Measurements from ENCODE around the gene TMEM240.

The TMEM240 gene

GRCh38 chr1:1547476-1547875 is 7.1 kb upstream of the TMEM240 start:
- H3K4me3 ChIP-seq (IDR thresholded peaks at IDR 0.05; ENCODE audit: insufficient read depth, low read depth, low read length): no peak overlapping the region
- no peaks in the 10 kb centered on the region for H3K4me1 ChIP-seq (ENCODE audit: low read depth, poor library complexity, severe bottlenecking)
- H2AFZ ChIP-seq (ENCODE audit: low read depth): no peak overlapping the region
- 0 out of 2 replicates have a peak, but pooled peaks cover 2% of the 10 kb centered on the region for H4K20me1 ChIP-seq (ENCODE audit: insufficient read depth)
- no peak overlapping the region for H3K9ac ChIP-seq
- H3K36me3 ChIP-seq (ENCODE audit: insufficient read depth): no peaks in the 10 kb centered on the region
- H3K4me2 ChIP-seq: no peak overlapping the region
- H3K79me2 ChIP-seq (ENCODE audit: insufficient read depth, low read depth): peaks cover 12% of the 10 kb centered on the region; the same call in 1 of the 2 replicates
- no peak overlapping the region for H3K27ac ChIP-seq
- TF ChIP-seq CTCF (conservative IDR thresholded peaks at IDR 0.05; ENCODE audit: low read depth, low read length): no peak
- no peaks in the 10 kb centered on the region for H3K27me3 ChIP-seq (ENCODE audit: insufficient read depth, low read depth)

- Histone ChIP-seq H3K4me3 (IDR thresholded peaks at IDR 0.05; ENCODE audit: insufficient read depth, low read depth, low read length) (no peak overlapping the region), H3K36me3 (ENCODE audit: insufficient read depth) (no peaks in the 10 kb centered on the region), H3K27ac (no peak overlapping the region), H3K4me1 (ENCODE audit: low read depth, poor library complexity, severe bottlenecking) (no peaks in the 10 kb centered on the region), H3K27me3 (ENCODE audit: insufficient read depth, low read depth) (no peaks in the 10 kb centered on the region), H4K20me1 (ENCODE audit: insufficient read depth) (no peaks in the 10 kb centered on the region), H3K4me2 (no peak overlapping the region), H3K79me2 (ENCODE audit: insufficient read depth, low read depth) (peaks cover 12% of the 10 kb centered on the region; the same call in 1 of the 2 replicates), H3K9ac (no peak overlapping the region), H2AFZ (ENCODE audit: low read depth) (no peak overlapping the region)
- TF ChIP-seq CTCF (conservative IDR thresholded peaks at IDR 0.05; ENCODE audit: low read depth, low read length): no peak
Measured at GRCh38 chr1:1547011-1547410, 6.6 kb upstream of the TMEM240 start.

- H3K36me3 ChIP-seq (ENCODE audit: insufficient read depth): no peaks in the 10 kb centered on the region
- H2AFZ ChIP-seq (ENCODE audit: low read depth): no peak overlapping the region
- no peak overlapping the region for H3K4me2 ChIP-seq
- no peak overlapping the region for H3K9ac ChIP-seq
- no peaks in the 10 kb centered on the region for H3K4me1 ChIP-seq (ENCODE audit: low read depth, poor library complexity, severe bottlenecking)
- 0 out of 2 replicates have a peak, but pooled peaks cover 7% of the 10 kb centered on the region for H3K79me2 ChIP-seq (ENCODE audit: insufficient read depth, low read depth)
- no peak for TF ChIP-seq CTCF (conservative IDR thresholded peaks at IDR 0.05; ENCODE audit: low read depth, low read length)
- H3K27ac ChIP-seq: no peak overlapping the region
- no peaks in the 10 kb centered on the region for H3K27me3 ChIP-seq (ENCODE audit: insufficient read depth, low read depth)
- no peak overlapping the region for H3K4me3 ChIP-seq (IDR thresholded peaks at IDR 0.05; ENCODE audit: insufficient read depth, low read depth, low read length)
- no peaks in the 10 kb centered on the region for H4K20me1 ChIP-seq (ENCODE audit: insufficient read depth)
Measured at GRCh38 chr1:1545946-1546737, 5.7 kb upstream of the TMEM240 start.

- no peak overlapping the region for H3K9ac ChIP-seq
- no peaks in the 10 kb centered on the region for H3K27me3 ChIP-seq (ENCODE audit: insufficient read depth, low read depth)
- no peak overlapping the region for H3K4me2 ChIP-seq
- H3K36me3 ChIP-seq (ENCODE audit: insufficient read depth): no peaks in the 10 kb centered on the region
- no peak for TF ChIP-seq CTCF (conservative IDR thresholded peaks at IDR 0.05; ENCODE audit: low read depth, low read length)
- no peak overlapping the region for H2AFZ ChIP-seq (ENCODE audit: low read depth)
- H3K27ac ChIP-seq: no peak overlapping the region
- no peaks in the 10 kb centered on the region for H3K79me2 ChIP-seq (ENCODE audit: insufficient read depth, low read depth)
- no peaks in the 10 kb centered on the region for H3K4me1 ChIP-seq (ENCODE audit: low read depth, poor library complexity, severe bottlenecking)
- H3K4me3 ChIP-seq (IDR thresholded peaks at IDR 0.05; ENCODE audit: insufficient read depth, low read depth, low read length): no peak overlapping the region
- no peaks in the 10 kb centered on the region for H4K20me1 ChIP-seq (ENCODE audit: insufficient read depth)
Measured at GRCh38 chr1:1544544-1544943, 4.1 kb upstream of the TMEM240 start.

Measured in KMS-11 (cell line).